Measurements from ENCODE around the gene DCST2.
A peak's percentile ranks its signal among the peaks of the same experiment; 100 is the strongest.

Gene DCST2

DNA sequence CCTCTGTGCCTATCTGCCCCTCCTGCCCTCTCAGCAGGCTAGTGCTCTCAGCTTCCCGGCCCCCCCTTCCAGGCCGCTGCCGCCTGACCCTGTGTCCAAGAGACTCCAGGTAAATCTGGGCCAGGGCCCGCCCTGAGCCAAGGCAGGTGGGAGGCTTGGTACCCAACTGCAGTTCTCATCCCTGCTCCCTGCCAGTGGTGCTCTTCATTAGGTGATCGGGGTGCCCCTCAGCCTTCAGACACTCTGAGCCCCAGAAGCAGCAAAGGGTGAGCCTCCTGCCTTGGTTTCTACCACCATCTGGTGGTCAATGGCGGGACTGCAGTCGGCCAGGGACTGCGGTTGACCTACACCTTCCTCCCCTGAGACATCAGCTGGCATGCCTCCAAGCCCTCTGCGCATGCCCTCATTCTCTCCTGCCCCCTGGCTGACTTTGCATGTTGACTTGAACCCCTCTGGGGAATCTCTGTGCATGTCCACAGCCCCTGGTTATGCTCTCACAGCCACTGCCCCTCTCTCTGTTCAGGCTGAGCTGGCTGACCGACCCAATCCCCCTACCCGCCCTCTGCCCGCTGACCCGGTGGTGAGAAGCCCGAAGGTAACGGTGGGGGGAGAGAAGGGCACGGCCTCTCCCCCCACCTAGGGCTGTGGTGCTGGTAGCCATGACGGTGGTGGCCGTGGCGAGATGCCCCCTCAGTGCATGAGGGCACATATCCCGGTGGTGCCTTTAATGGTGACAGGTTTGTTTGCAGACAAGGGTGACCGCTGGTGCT is 28.0 kb upstream of the DCST2 start:
- Mint-ChIP-seq H3K4me3 (peak overlapping the region; percentile 38), H3K27ac (no peak overlapping the region), H3K36me3 (ENCODE audit: low read depth) (peaks cover 7% of the 10 kb centered on the region), H3K9me3 (no peaks in the 10 kb centered on the region), H3K27me3 (ENCODE audit: low read depth, poor library complexity) (peaks cover 16% of the 10 kb centered on the region), H3K4me1 (peaks cover 43% of the 10 kb centered on the region)
- peak; percentile 98 for DNase-seq
- TF ChIP-seq, protein P1, sequence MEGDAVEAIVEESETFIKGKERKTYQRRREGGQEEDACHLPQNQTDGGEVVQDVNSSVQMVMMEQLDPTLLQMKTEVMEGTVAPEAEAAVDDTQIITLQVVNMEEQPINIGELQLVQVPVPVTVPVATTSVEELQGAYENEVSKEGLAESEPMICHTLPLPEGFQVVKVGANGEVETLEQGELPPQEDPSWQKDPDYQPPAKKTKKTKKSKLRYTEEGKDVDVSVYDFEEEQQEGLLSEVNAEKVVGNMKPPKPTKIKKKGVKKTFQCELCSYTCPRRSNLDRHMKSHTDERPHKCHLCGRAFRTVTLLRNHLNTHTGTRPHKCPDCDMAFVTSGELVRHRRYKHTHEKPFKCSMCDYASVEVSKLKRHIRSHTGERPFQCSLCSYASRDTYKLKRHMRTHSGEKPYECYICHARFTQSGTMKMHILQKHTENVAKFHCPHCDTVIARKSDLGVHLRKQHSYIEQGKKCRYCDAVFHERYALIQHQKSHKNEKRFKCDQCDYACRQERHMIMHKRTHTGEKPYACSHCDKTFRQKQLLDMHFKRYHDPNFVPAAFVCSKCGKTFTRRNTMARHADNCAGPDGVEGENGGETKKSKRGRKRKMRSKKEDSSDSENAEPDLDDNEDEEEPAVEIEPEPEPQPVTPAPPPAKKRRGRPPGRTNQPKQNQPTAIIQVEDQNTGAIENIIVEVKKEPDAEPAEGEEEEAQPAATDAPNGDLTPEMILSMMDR (IDR thresholded peaks at IDR 0.05), result peak; percentile 98

- Mint-ChIP-seq H3K27ac (no peak overlapping the region), H3K27me3 (ENCODE audit: low read depth, poor library complexity) (peaks cover 11% of the 10 kb centered on the region), H3K36me3 (ENCODE audit: low read depth) (no peaks in the 10 kb centered on the region), H3K4me1 (peaks cover 36% of the 10 kb centered on the region), H3K4me3 (no peak overlapping the region), H3K9me3 (no peaks in the 10 kb centered on the region)
- TF ChIP-seq, protein P1 (IDR thresholded peaks at IDR 0.05), result no peak
- DNase-seq, result no peak
These were observed 27.2 kb upstream of the DCST2 start for GRCh38 chr1:155060736-155061135.

- Mint-ChIP-seq H3K9me3 (no peaks in the 10 kb centered on the region), H3K4me3 (no peak overlapping the region), H3K4me1 (peaks cover 22% of the 10 kb centered on the region), H3K36me3 (ENCODE audit: low read depth) (no peaks in the 10 kb centered on the region), H3K27ac (no peak overlapping the region), H3K27me3 (ENCODE audit: low read depth, poor library complexity) (peaks cover 10% of the 10 kb centered on the region)
- DNase-seq, result no peak
- TF ChIP-seq, protein P1 (IDR thresholded peaks at IDR 0.05), result no peak
These were observed 24.2 kb upstream of the DCST2 start for GRCh38 chr1:155057788-155058211.

- no peak overlapping the region for H3K27ac Mint-ChIP-seq
- peaks cover 12% of the 10 kb centered on the region for H3K27me3 Mint-ChIP-seq (ENCODE audit: low read depth, poor library complexity)
- TF ChIP-seq, protein P1 (IDR thresholded peaks at IDR 0.05), result no peak
- no peaks in the 10 kb centered on the region for H3K36me3 Mint-ChIP-seq (ENCODE audit: low read depth)
- no peak overlapping the region for H3K4me3 Mint-ChIP-seq
- no peak for DNase-seq
- peaks cover 22% of the 10 kb centered on the region for H3K4me1 Mint-ChIP-seq
- no peaks in the 10 kb centered on the region for H3K9me3 Mint-ChIP-seq
These were observed 23.5 kb upstream of the DCST2 start for GRCh38 chr1:155057104-155057503.

- no peak overlapping the region for H3K27ac Mint-ChIP-seq
- peaks cover 33% of the 10 kb centered on the region for H3K4me1 Mint-ChIP-seq
- H3K4me3 Mint-ChIP-seq, result no peak overlapping the region
- no peak for DNase-seq
- no peaks in the 10 kb centered on the region for H3K36me3 Mint-ChIP-seq (ENCODE audit: low read depth)
- TF ChIP-seq, protein P1 (IDR thresholded peaks at IDR 0.05), result no peak
- H3K27me3 Mint-ChIP-seq (ENCODE audit: low read depth, poor library complexity), result peaks cover 11% of the 10 kb centered on the region
- no peaks in the 10 kb centered on the region for H3K9me3 Mint-ChIP-seq
These were observed 20.0 kb upstream of the DCST2 start for GRCh38 chr1:155053531-155054105.

Measured in nephron progenitor cell (in vitro differentiated cells).